Esophagus squamous epithelium (tissue), 4 donors: ENCODE data around the gene DLG2.

Experiments
- CTCF ChIP-seq, 6 experiments: fragments of 450-650 bp in 4 of 6; fragments of 200-600 bp in 2 of 6; sonication (generic) in 2 of 6; IDR thresholded peaks; one replicate each; pipeline ENCODE4 v1.5.1; 2016 to 2019; ENCODE audit warnings: antibody characterized with exemption in 6 of 6, mild to moderate bottlenecking in 4 of 6, moderate library complexity in 4 of 6
- POLR2A ChIP-seq, 4 donors: fragments of 450-650 bp; IDR thresholded peaks; one replicate each; pipeline ENCODE4 v1.6.1; 2017; ENCODE audit warnings: antibody characterized with exemption in 4 of 4, mild to moderate bottlenecking in 4 of 4, moderate library complexity in 3 of 4

DNA sequence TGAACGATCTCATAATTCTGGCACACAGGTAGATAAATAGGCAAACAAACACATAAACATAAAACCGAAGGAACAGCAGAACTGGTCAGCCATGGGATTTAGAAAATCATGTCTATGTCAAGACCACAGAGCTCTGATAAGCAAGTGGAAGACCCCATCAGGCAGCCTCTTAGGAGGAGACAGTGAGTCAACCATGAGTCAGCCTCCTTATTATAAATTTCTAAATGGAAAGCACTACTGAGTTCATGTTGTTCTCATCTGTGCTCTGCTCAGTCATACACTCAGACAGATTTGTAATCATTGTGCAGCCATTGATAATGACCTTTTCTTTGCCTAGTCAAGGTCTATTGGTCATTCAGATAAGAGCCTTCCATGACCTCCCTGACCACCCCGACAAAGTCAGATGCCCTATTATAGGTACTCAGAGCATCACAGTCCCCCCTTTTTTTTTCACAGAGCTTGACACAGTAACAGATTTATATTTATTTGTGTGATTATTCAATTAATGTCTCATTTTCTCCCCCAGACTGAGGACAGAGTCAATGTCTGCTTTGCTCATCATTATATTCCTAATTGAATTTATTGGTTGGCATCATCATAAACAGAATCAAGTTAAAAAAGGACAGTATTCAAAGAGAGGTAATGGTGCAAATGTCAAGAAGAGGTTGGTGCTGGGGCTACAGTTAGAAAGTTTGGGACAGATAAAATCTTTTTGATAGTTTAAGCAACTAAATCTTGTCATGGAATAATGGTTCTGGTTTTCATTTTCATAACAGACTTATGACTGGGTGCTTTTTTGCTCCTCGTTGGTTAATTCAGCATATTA, 1761.3 kb downstream of the DLG2 start:
- TF ChIP-seq CTCF (IDR thresholded peaks at IDR 0.05) = no peak
- TF ChIP-seq POLR2A (IDR thresholded peaks at IDR 0.05) = no peak
